A673 (cell line): ENCODE data around the gene FGF7. TPM values are rescaled to one million over a fixed set of nuclear protein-coding genes. Genes with fewer than 3 reads are reported as not detected.

Source experiments
- BruUV-seq: library from RNA; stranded (reverse); fragments of 400-500 nt; replicated peaks from 2 replicates; lab custom pipeline; 2021; lab: Mats Ljungman, UMichigan
- CTCF ChIA-PET: fragments of 300-600 bp; sonication (Branson Sonifier 250); formaldehyde crosslinking; loops from one replicate; lab custom pipeline; 2022; ENCODE audit warnings: antibody characterized with exemption; lab: Charles Lee
- POLR2A ChIA-PET: fragments of 300-600 bp; sonication (Branson Sonifier 250); formaldehyde crosslinking; loops from one replicate; lab custom pipeline; 2022; ENCODE audit warnings: antibody characterized with exemption; ENCODE audit not compliant: low non-redundant PET; lab: Charles Lee
- DNase-seq: peaks from one replicate; pipeline ENCODE4 v3.0.0-alpha.2; 2015; ENCODE audit warnings: low spot score
- H3K27ac ChIP-seq: fragments of 200-600 bp; sonication (generic); 2 replicates; pipeline ENCODE4 v1.5.1; 2016; ENCODE audit warnings: mixed run types, low read depth, mild to moderate bottlenecking, mixed read lengths, antibody characterized with exemption, low read length; ENCODE audit not compliant: poor library complexity, severe bottlenecking
- H3K27me3 ChIP-seq: fragments of 200-600 bp; sonication (generic); replicated peaks from 2 replicates; pipeline ENCODE4 v1.6.1; 2017; ENCODE audit warnings: mixed run types, low read depth, mild to moderate bottlenecking, mixed read lengths, antibody characterized with exemption, low read length; ENCODE audit not compliant: insufficient read depth, poor library complexity
- H3K36me3 ChIP-seq: fragments of 200-600 bp; sonication (generic); 2 replicates; pipeline ENCODE4 v1.6.1; 2016; ENCODE audit warnings: mixed run types, mild to moderate bottlenecking, mixed read lengths, antibody characterized with exemption, low read length; ENCODE audit not compliant: insufficient read depth, poor library complexity, severe bottlenecking
- H3K4me1 ChIP-seq: fragments of 200-600 bp; sonication (generic); 2 replicates; pipeline ENCODE4 v1.6.1; 2017; ENCODE audit warnings: mixed run types, mild to moderate bottlenecking, mixed read lengths, antibody characterized with exemption, low read length; ENCODE audit not compliant: insufficient read depth, poor library complexity, severe bottlenecking
- H3K4me3 ChIP-seq: fragments of 200-600 bp; sonication (generic); 2 replicates; pipeline ENCODE4 v1.5.1; 2016; ENCODE audit warnings: low read depth, mixed run types, mild to moderate bottlenecking, mixed read lengths, low read length; ENCODE audit not compliant: poor library complexity, severe bottlenecking
- H3K9me3 ChIP-seq: fragments of 200-600 bp; sonication (generic); 2 replicates; pipeline ENCODE4 v1.6.1; 2016; ENCODE audit warnings: mixed run types, low read depth, mild to moderate bottlenecking, mixed read lengths, antibody characterized with exemption, low read length; ENCODE audit not compliant: poor library complexity, severe bottlenecking
- EZH2 ChIP-seq: fragments of 200-600 bp; sonication (generic); IDR thresholded peaks from 2 replicates; pipeline ENCODE4 v1.6.1; 2017; ENCODE audit warnings: borderline replicate concordance, low read depth, mild to moderate bottlenecking, mixed read lengths, antibody characterized with exemption, low read length; ENCODE audit not compliant: poor library complexity, severe bottlenecking
- intact Hi-C: fragments of 100-400 bp; cut with micrococcal nuclease; formaldehyde crosslinking; loops from one replicate; pipeline ENCODE4 v1.10.0; 2022; ENCODE audit not compliant: unreplicated experiment
- total RNA-seq: library from RNA; stranded (reverse); gene quantifications from 2 replicates; pipeline ENCODE4 v1.2.3, GENCODE V29; 2021
- TF ChIP-seq, protein P1 (sequence below): fragments of 300-800, 200-600 bp; sonication (generic); conservative IDR thresholded peaks from 2 replicates; pipeline ENCODE4 v1.5.1; 2017; ENCODE audit warnings: low read depth, mild to moderate bottlenecking, antibody characterized with exemption, low read length, moderate library complexity, mixed read lengths

The FGF7 gene
- total RNA-seq, 1 experiment from 2014 or later, result not detected

DNA sequence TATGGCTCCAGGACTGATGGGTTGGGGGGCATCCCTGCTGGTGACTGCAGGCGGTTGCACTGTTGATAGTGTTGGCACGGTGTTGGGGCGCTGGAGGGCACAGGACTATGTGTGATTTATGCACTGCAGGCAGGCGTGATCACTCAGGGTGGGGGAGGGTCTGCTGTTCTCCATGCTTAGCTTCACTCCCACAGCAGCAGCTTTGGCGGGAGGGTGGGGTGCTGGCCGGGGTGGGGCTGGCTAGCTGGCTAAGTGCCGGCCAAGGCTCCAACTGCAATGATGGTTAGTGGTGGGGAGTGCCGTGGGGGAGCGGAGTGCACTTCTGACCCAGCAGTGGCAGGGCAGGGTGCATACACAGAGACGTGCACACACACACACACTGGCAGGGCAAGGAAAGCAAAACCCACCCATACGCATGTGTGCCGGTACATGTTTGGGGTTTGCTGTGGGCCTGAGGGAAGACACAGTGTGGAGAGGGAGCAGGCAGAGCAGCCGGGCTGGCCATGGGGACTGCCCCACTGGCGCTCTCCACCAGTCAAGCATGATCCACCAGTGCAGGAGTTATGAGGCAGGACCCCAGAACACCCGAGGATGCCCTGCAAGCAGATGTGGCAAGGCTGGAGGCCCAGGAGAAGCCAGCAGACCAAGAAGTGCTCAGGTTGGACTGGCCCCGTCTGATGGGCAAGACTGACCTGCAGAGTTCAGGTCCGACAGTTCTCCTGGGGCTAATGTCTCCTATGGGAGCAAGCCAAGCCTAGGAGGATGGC, 16.5 kb upstream of the FGF7 start:
- no TSS peak for BruUV-seq
- H3K4me3 ChIP-seq, result no peak overlapping the region
- no peaks in the 10 kb centered on the region for H3K4me1 ChIP-seq
- ChIA-PET POLR2A (no interaction called here), CTCF (no interaction called here)
- H3K27me3 ChIP-seq, result peaks cover 2% of the 10 kb centered on the region
- H3K9me3 ChIP-seq, result no peaks in the 10 kb centered on the region
- no peak for DNase-seq
- no peak overlapping the region for H3K27ac ChIP-seq
- no peak for TF ChIP-seq EZH2
- TF ChIP-seq, protein P1, sequence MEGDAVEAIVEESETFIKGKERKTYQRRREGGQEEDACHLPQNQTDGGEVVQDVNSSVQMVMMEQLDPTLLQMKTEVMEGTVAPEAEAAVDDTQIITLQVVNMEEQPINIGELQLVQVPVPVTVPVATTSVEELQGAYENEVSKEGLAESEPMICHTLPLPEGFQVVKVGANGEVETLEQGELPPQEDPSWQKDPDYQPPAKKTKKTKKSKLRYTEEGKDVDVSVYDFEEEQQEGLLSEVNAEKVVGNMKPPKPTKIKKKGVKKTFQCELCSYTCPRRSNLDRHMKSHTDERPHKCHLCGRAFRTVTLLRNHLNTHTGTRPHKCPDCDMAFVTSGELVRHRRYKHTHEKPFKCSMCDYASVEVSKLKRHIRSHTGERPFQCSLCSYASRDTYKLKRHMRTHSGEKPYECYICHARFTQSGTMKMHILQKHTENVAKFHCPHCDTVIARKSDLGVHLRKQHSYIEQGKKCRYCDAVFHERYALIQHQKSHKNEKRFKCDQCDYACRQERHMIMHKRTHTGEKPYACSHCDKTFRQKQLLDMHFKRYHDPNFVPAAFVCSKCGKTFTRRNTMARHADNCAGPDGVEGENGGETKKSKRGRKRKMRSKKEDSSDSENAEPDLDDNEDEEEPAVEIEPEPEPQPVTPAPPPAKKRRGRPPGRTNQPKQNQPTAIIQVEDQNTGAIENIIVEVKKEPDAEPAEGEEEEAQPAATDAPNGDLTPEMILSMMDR, result no peak
- no peaks in the 10 kb centered on the region for H3K36me3 ChIP-seq
- intact Hi-C loops, result no loop called here

DNA sequence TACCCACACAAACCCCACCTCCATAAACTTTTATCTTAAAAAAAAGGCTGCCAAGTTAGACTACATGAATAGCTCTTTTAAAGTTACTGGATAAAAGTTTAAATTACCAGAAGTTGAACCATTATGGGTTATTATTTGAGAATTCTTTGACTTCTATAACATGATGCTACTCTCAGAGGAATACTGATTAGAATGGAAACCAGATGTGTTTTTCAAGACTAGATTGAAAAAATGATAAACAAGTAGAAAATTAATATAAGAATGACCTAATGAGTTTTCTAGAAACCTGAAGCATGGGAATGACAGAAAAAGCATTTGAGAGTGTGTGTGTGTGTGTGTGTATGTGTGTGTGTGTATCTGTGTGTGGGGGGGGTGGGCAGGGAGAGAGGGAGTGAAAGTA, 12.4 kb upstream of the FGF7 start:
- intact Hi-C loops, result no loop called here
- BruUV-seq, result no TSS peak

DNA sequence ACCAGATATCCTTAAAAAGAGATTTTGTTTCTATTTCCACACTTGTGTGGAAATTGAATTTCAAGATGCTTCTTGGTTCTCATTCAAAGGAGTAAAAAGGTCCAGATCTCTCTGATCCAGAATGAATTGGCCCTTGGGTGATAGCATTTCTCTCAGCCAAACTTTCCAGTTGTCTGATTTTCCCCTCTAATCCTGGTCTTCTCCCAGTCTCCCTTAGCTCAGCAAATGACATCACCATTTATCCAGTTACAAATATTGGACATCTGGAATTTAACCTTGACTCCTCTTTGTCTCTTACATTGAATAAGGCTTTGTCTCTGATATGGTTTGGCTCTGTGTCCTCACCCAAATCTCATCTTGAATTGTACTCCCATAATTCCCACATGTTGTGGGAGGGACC, 10.2 kb upstream of the FGF7 start:
- Histone ChIP-seq H3K9me3 (no peaks in the 10 kb centered on the region), H3K4me1 (no peaks in the 10 kb centered on the region), H3K4me3 (no peak overlapping the region), H3K36me3 (no peaks in the 10 kb centered on the region), H3K27me3 (peaks cover 2% of the 10 kb centered on the region), H3K27ac (no peak overlapping the region)
- no peak for DNase-seq
- TF ChIP-seq, protein P1, result no peak
- TF ChIP-seq EZH2, result no peak
- CTCF ChIA-PET, result no interaction called here
- intact Hi-C loops, result no loop called here
- no TSS peak for BruUV-seq
- POLR2A ChIA-PET, result no interaction called here

More for the DNA sequence above, 12.4 kb upstream of the FGF7 start:
- H3K27me3 ChIP-seq, result peaks cover 2% of the 10 kb centered on the region
- CTCF ChIA-PET, result no interaction called here
- TF ChIP-seq EZH2, result no peak
- TF ChIP-seq, protein P1, result no peak
- H3K9me3 ChIP-seq, result no peaks in the 10 kb centered on the region
- no peaks in the 10 kb centered on the region for H3K36me3 ChIP-seq
- H3K4me1 ChIP-seq, result no peaks in the 10 kb centered on the region
- H3K27ac ChIP-seq, result no peak overlapping the region
- POLR2A ChIA-PET, result no interaction called here
- H3K4me3 ChIP-seq, result no peak overlapping the region
- DNase-seq, result no peak
